Right atrium auricular region (tissue), 2 donors: ENCODE results near the gene ADAMTSL4. TPM values are rescaled to one million over a fixed set of nuclear protein-coding genes. Genes with fewer than 3 reads are reported as not detected.

ENCODE experiments used
- DNase-seq: peaks from one replicate; pipeline ENCODE4 v3.0.0-alpha.2; 2019; ENCODE audit warnings: low spot score
- H3K27ac ChIP-seq, 2 donors: fragments of 200-600 bp; sonication (generic); 1 replicate in 1 of 2; 2 replicates in 1 of 2; pipeline ENCODE4 v1.5.1; 2016 to 2019
- H3K27me3 ChIP-seq, 2 donors: fragments of 200-600 bp; sonication (generic); one replicate each; pipeline versions ENCODE4 v1.5.1 to v1.6.0; 2017 to 2019
- H3K36me3 ChIP-seq: fragments of 200-600 bp; sonication (generic); one replicate; pipeline ENCODE4 v1.5.1; 2016
- H3K4me1 ChIP-seq, 2 donors: fragments of 200-600 bp; sonication (generic); one replicate each; pipeline versions ENCODE4 v1.5.1 to v1.6.0; 2017 to 2019
- H3K4me3 ChIP-seq, 2 donors: fragments of 200-600 bp; sonication (generic); 1 replicate in 1 of 2; 2 replicates in 1 of 2; pipeline ENCODE4 v1.5.1; 2017 to 2019; ENCODE audit warnings: mild to moderate bottlenecking in 1 of 2, moderate library complexity in 1 of 2
- H3K9me3 ChIP-seq, 2 donors: fragments of 200-600 bp; sonication (generic); one replicate each; pipeline ENCODE4 v1.5.1; 2019
- CTCF ChIP-seq, 2 donors: fragments of 200-600 bp; sonication (generic); IDR thresholded peaks; one replicate each; pipeline ENCODE4 v1.5.1; 2019; ENCODE audit warnings: antibody characterized with exemption in 2 of 2
- total RNA-seq, 2 donors: library from RNA; depleted of rRNA; stranded (reverse); fragments of >200 nt; gene quantifications; one replicate each; pipeline ENCODE4 v1.1.0, GENCODE V29; 2016

ADAMTSL4 gene
- total RNA-seq, 2 donors from 2014 or later = 21.9 to 41.1 TPM

DNA sequence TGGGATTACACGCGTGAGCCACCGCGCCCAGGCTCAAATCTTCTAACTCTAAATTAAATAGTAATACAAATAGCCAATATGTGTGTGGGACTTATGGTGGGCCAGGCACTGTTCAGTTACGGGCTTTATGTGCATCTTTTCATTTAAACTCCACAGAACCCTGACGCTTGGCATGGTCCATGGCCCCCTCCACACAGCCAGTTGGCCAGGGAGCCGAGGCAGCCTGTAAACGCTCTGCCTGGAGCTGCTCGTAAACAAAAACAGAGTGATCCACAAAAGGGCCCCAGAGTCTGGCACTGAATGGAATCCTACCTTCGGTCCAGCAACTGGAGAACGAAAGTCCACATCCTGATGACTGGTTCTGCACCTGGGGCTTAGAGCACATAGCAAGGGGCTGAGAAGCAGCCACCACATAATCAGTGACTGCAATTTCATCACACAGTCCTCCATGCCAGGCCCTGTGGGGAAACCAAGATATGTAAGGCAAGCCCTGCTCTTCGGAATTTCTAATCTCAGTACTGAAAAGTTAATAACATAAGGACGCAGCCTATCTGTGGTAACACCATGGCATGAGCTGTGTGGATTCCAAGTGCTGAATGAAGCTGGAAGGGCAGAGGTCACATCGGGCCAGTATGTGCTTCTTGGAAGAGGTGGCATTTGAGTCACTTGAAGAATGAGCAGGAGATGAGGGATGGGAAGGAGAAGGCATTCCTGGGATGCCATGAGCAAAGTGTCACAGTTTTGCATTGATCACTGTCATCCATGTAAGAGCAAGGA is 13.5 kb upstream of the ADAMTSL4 start:
- Histone ChIP-seq H3K27me3 (no peaks in the 10 kb centered on the region), H3K4me1 (peaks cover 0 to 47% of the 10 kb centered on the region in 2 donors), H3K27ac (peak overlapping the region; percentile 49 to 74), H3K4me3 (no peak overlapping the region), H3K36me3 (no peaks in the 10 kb centered on the region), H3K9me3 (no peaks in the 10 kb centered on the region)
- no peak for DNase-seq
- TF ChIP-seq CTCF (IDR thresholded peaks at IDR 0.05) = no peak

- no peak for DNase-seq
- TF ChIP-seq CTCF (IDR thresholded peaks at IDR 0.05) = no peak
- H3K9me3 ChIP-seq = no peaks in the 10 kb centered on the region
- H3K27me3 ChIP-seq = no peaks in the 10 kb centered on the region
- no peak overlapping the region for H3K4me3 ChIP-seq
- H3K27ac ChIP-seq = peak overlapping the region in 1 of 2 donors; percentile 66
- H3K4me1 ChIP-seq = peaks cover 0 to 43% of the 10 kb centered on the region in 2 donors
- H3K36me3 ChIP-seq = no peaks in the 10 kb centered on the region
These were observed 12.1 kb upstream of the ADAMTSL4 start for GRCh38 chr1:150536836-150537731.

DNA sequence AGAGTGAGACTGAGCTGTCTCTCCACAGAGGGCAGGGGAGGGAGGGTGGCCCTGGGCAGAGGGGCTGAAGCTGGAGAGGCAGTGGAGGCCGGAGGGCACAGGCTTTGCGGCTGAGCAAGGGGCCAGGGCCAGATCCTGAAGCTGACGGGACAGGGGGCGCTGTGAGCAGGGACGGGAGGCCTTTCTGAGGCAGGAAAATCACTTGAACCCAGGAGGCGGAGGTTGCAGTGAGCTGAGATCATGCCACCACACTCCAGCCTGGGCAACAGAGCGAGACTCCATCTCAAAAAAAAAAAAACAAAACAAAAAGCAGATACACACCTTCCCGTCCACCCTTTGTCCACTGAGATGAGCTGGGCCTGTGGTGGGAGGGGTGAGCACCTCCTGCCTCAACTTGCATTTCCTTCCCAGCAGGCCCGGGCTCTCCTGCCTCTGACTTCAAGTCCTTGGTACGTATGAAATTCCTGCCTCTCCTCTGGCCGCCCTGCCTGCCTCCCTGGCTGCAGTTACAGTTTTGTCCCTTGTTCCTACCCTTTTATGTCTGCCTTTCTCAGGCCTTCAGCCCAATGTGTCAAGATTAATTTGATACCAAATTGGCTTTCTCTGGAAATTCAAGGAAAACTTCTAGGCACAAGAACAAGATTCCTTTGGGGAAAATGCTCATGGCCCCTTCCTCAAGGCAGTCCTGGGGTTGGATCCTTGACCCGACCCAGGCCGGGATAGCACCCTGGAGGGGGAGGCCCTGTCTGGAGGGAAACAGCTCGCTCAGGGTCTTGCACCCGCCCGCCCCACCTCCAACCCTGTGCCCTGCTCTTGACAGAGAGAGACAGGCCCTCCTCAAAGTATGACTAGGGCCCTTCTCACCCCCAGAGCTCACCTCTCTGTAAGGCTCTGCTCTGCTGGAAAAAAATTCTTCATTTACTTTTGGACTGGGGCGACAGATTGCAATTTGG is 11.2 kb upstream of the ADAMTSL4 start:
- H3K4me1 ChIP-seq = peaks cover 0 to 34% of the 10 kb centered on the region in 2 donors
- no peak for DNase-seq

GRCh38 chr1:150543500-150544143 is 5.6 kb upstream of the ADAMTSL4 start:
- no peaks in the 10 kb centered on the region for H3K27me3 ChIP-seq
- H3K27ac ChIP-seq = peak overlapping the region; percentile 10 to 64
- no peaks in the 10 kb centered on the region for H3K36me3 ChIP-seq
- no peak for TF ChIP-seq CTCF (IDR thresholded peaks at IDR 0.05)
- no peak overlapping the region for H3K4me3 ChIP-seq
- H3K9me3 ChIP-seq = no peaks in the 10 kb centered on the region
- DNase-seq = peak; percentile 89
- H3K4me1 ChIP-seq = peaks cover 0 to 10% of the 10 kb centered on the region in 2 donors

More for the DNA sequence above, 11.2 kb upstream of the ADAMTSL4 start:
- Histone ChIP-seq H3K4me3 (no peak overlapping the region), H3K36me3 (no peaks in the 10 kb centered on the region), H3K27ac (peak overlapping the region in 1 of 2 donors; percentile 66), H3K27me3 (no peaks in the 10 kb centered on the region), H3K9me3 (no peaks in the 10 kb centered on the region)
- no peak for TF ChIP-seq CTCF (IDR thresholded peaks at IDR 0.05)

GRCh38 chr1:150544204-150544603 is 5.0 kb upstream of the ADAMTSL4 start:
- no peak overlapping the region for H3K4me3 ChIP-seq
- peaks cover 0 to 9% of the 10 kb centered on the region in 2 donors for H3K4me1 ChIP-seq
- no peaks in the 10 kb centered on the region for H3K9me3 ChIP-seq
- DNase-seq = no peak
- H3K36me3 ChIP-seq = no peaks in the 10 kb centered on the region
- TF ChIP-seq CTCF (IDR thresholded peaks at IDR 0.05) = no peak
- no peaks in the 10 kb centered on the region for H3K27me3 ChIP-seq
- H3K27ac ChIP-seq = peak overlapping the region; percentile 10 to 64
